ENCODE measurements around the gene RAB9A.

RAB9A gene

DNA sequence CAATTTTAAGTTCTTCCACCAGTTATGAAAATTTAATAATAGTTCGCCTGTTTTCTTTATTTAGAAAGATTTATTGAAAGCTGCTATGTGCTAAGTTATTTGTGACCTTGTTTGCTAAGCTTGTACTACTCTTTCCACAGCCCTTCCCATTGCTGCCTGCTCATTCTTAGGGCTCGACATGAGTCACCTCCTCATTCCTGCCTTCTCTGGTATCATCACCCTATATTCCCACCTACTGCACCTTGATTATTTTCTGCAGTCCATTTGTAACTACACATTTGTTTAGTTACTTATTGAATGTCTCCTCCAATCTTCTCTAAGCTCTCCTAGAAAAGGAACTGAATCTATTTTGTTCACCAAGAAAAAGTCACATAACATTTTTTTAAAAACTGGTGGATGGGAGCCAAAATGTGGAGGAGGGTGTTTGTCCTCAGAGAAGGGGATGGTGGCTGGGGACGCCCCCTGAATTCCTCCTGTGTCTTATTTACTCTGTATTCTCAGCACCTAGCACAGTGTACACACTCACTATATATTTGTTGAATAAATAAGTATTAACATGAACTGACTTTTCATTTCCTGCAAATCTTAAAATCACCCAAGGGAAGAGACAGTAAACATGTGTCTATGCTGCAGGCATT lies 3.7 kb upstream of the RAB9A start:
- H3K4me3 Mint-ChIP-seq = no peak overlapping the region
- peaks cover under 1% of the 10 kb centered on the region for H3K36me3 Mint-ChIP-seq (ENCODE audit: low read depth)
- H3K27me3 Mint-ChIP-seq = no peaks in the 10 kb centered on the region
- H3K9me3 Mint-ChIP-seq = no peaks in the 10 kb centered on the region
- peak overlapping the region; percentile 24 for H3K27ac Mint-ChIP-seq
- intact Hi-C loops (cut with micrococcal nuclease) = no loop called here
- H3K4me1 Mint-ChIP-seq (ENCODE audit: low read depth) = peaks cover 14% of the 10 kb centered on the region

DNA sequence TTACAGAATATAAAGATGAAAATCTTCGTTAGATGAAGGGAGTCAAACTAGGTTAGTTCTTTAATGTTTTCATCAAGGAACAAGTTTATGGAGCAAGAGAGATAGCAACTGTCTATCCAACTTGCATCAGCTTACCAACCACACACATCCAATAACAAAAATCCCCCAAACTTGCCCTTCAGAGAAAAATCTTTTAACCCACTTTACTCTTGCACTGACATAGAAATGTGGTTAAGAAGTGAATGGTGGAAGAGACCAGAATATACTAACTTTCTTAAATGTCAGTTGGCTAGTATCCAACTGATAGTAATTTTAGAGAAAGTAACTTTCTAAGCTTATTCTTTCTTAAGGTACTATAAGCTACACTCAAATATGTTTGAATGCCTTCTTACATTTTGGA lies 1.7 kb upstream of the RAB9A start:
- H3K4me1 Mint-ChIP-seq (ENCODE audit: low read depth) = peaks cover 29% of the 10 kb centered on the region
- H3K27me3 Mint-ChIP-seq = no peaks in the 10 kb centered on the region
- H3K27ac Mint-ChIP-seq = no peak overlapping the region
- intact Hi-C loops (cut with micrococcal nuclease) = no loop called here
- H3K36me3 Mint-ChIP-seq (ENCODE audit: low read depth) = peaks cover 8% of the 10 kb centered on the region
- H3K9me3 Mint-ChIP-seq = no peaks in the 10 kb centered on the region
- H3K4me3 Mint-ChIP-seq = no peak overlapping the region

DNA sequence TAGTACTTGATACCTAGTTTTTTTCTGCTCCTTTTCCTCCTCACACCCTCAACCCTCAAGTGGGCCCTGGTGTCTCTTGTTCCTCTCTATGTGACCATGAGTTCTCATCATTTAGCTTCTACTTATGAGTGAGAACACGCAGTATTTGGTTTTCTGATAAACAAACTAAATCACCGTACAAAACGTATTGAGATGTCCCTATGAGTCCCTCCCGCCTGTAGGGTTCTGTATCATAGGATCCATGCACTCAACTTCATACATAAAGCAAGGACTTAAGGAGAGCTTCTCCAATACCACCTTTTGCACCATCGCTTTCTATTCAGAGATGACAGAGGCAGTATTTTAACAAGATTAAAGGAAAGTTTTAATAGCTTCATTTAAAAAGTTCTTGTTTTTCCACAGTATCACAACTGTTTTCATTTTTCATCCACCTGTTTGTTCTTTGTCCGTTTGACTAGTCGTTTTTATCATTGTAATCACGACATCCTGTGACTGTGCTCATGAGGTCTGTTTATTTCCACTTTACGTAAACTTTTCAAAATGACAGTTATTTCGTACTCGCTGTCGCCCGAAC lies 457 bp upstream of the RAB9A start:
- H3K9me3 Mint-ChIP-seq = no peaks in the 10 kb centered on the region
- H3K36me3 Mint-ChIP-seq (ENCODE audit: low read depth) = peaks cover 8% of the 10 kb centered on the region
- no peaks in the 10 kb centered on the region for H3K27me3 Mint-ChIP-seq
- H3K4me1 Mint-ChIP-seq (ENCODE audit: low read depth) = peaks cover 41% of the 10 kb centered on the region
- peak overlapping the region; percentile 90 for H3K27ac Mint-ChIP-seq
- intact Hi-C loops (cut with micrococcal nuclease) = no loop called here
- peak overlapping the region; percentile 84 for H3K4me3 Mint-ChIP-seq

DNA sequence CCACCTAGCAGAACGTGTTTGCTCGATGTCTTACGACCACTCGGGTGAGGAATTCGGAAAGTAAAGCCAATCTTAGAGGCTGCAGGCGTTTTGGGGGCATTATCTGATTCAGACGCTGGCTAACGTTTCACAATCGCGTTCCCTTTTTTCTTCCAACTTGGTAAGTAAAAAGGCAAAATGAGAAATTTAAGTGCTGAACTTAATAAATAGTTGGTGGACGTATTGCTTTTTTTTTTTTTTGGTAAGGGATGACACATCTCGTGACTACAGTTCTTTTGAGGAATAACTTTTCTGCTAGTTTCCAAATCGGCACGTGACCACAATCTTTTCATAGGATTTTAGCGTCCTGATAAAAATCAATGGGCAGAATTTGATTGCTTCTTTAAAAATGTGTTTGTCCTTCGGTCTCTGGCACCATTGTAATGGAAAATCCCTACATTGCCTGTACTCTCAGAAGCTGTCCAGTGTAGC lies 848 bp downstream of the RAB9A start:
- Mint-ChIP-seq H3K4me3 (peak overlapping the region; percentile 84), H3K36me3 (ENCODE audit: low read depth) (peaks cover 8% of the 10 kb centered on the region), H3K9me3 (no peaks in the 10 kb centered on the region), H3K27me3 (no peaks in the 10 kb centered on the region), H3K27ac (peak overlapping the region; percentile 90), H3K4me1 (ENCODE audit: low read depth) (peaks cover 44% of the 10 kb centered on the region)
- intact Hi-C loops (cut with micrococcal nuclease) = no loop called here

DNA sequence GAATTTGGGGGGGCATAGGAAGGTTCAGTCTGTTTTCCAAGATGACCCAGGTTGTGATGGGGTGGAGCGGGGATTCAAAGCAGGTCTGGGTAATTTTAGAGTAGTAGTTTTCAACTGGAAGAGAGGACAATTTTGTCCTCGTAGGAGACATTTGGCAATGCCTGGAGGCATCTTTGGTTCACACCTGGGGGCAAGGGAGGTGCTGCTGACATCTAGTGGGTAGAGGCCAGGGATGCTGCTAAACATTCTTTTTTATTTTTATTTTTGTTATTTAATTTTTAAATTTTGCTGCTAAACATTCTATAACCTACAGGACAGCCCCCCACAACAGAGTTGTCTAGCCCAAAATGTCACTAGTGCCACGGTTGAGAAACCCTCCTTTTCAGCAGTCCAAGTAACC lies 1.9 kb downstream of the RAB9A start:
- Mint-ChIP-seq H3K36me3 (ENCODE audit: low read depth) (peaks cover 16% of the 10 kb centered on the region), H3K4me3 (peak overlapping the region; percentile 84), H3K27ac (peak overlapping the region; percentile 90), H3K4me1 (ENCODE audit: low read depth) (peaks cover 44% of the 10 kb centered on the region), H3K9me3 (no peaks in the 10 kb centered on the region), H3K27me3 (no peaks in the 10 kb centered on the region)
- intact Hi-C loops (cut with micrococcal nuclease) = no loop called here

DNA sequence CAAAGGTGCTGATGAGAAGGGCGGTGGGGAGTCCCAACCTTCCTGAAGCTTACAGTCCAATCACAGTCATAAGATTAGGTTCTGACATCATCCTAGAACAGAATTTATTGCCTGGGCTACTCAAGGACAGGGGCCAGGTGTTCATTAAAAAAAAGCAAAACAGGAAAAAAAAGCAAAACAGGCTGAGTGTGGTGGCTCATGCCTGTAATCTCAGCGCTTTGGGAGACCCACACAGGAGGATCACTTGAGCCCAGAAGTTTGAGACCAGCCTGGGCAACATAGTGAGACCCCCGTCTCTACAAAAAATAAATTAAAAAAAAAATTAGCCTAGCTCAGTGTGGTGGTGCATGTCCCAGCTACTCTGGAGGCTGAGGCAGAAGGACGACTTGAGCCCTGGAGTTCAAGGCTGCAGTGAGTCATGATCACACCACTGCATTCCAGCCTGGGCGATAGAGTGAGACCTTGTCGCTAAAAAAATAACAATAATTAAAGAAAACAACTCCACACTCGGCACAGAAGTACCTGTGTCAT lies 3.0 kb downstream of the RAB9A start:
- Mint-ChIP-seq H3K36me3 (ENCODE audit: low read depth) (peaks cover 16% of the 10 kb centered on the region), H3K27me3 (no peaks in the 10 kb centered on the region), H3K27ac (no peak overlapping the region), H3K9me3 (no peaks in the 10 kb centered on the region), H3K4me1 (ENCODE audit: low read depth) (peaks cover 50% of the 10 kb centered on the region), H3K4me3 (no peak overlapping the region)
- intact Hi-C loops (cut with micrococcal nuclease) = no loop called here

DNA sequence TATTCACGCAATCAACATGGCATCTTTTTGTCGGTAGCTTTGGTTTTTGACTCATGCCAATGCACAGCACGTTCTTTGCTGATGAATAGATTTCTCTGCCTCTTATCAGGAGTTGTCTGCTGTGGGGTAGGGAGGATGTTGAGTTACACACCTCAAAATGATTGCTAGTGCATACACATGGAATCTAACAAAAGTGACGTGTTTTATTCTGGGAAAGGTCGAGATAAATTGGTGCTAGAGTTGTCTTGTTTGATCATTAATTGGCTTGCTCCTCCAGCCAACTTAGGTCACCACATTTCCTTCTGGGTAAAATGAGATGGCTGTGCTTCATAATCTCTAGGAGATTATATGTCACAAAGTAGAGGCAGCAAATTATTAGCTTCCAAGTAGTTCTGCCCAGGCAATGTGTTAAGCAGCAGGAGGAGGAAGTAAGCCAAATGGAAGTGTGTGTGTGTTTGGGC lies 3.9 kb downstream of the RAB9A start:
- peaks cover 56% of the 10 kb centered on the region for H3K4me1 Mint-ChIP-seq (ENCODE audit: low read depth)
- intact Hi-C loops (cut with micrococcal nuclease) = no loop called here
- H3K27me3 Mint-ChIP-seq = no peaks in the 10 kb centered on the region

DNA sequence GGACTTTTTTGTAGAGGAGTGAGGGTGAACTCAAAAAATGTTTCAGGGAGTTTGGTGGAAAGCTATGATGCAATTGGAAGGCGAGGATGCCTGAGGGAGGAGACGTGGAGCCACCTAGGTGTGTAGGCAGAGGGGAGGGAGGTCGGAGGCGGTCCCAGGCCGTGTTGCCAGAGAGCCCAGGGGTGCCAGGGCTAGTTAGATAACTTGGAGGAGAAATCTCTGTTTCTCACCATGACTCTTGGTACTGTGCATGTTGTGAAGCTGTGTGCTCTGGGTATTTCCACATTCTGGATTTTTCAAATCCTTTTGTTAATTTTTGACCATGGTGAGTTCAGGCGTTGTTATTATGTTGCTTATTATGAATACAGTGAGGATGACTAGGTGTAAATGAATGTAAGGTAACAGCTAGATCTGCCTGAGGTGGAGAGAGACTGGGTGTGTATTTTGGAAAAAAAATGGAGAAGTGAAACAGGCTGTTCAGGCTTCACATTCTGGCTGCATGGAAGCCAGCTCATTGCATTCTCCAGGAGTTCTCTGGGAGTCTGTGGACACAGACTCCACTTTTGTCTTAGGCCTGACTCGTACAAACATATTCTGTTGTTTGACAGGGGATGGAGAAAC lies 4.5 kb downstream of the RAB9A start:
- H3K4me1 Mint-ChIP-seq (ENCODE audit: low read depth) = peaks cover 56% of the 10 kb centered on the region
- intact Hi-C loops (cut with micrococcal nuclease) = no loop called here

More for the DNA sequence above, 3.9 kb downstream of the RAB9A start:
- Mint-ChIP-seq H3K27ac (peak overlapping the region; percentile 71), H3K4me3 (peak overlapping the region; percentile 28), H3K9me3 (no peaks in the 10 kb centered on the region), H3K36me3 (ENCODE audit: low read depth) (peaks cover 16% of the 10 kb centered on the region)

DNA sequence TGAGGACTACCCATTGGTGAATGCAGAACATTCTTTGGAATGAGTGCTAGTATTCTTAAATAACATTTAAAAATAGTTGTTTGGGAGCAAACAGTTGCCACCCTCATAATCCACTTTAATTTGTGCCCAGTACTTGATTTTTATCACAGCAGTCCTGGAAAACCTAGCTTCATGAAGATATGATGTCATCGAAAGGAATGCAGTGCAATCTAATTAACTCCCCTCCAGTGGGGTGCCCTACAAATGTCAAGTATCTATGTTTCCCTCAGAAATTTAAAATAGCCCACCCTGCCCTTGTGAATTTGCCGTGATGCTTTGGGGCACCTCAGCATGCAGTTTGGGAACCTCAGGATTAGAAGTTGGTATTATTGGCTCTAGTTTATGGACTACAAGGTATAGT lies 5.4 kb downstream of the RAB9A start:
- Mint-ChIP-seq H3K4me3 (no peak overlapping the region), H3K27ac (no peak overlapping the region)

More for the DNA sequence above, 4.5 kb downstream of the RAB9A start:
- H3K9me3 Mint-ChIP-seq = no peaks in the 10 kb centered on the region
- peak overlapping the region; percentile 71 for H3K27ac Mint-ChIP-seq
- H3K36me3 Mint-ChIP-seq (ENCODE audit: low read depth) = peaks cover 16% of the 10 kb centered on the region
- H3K27me3 Mint-ChIP-seq = no peaks in the 10 kb centered on the region
- peak overlapping the region; percentile 28 for H3K4me3 Mint-ChIP-seq

DNA sequence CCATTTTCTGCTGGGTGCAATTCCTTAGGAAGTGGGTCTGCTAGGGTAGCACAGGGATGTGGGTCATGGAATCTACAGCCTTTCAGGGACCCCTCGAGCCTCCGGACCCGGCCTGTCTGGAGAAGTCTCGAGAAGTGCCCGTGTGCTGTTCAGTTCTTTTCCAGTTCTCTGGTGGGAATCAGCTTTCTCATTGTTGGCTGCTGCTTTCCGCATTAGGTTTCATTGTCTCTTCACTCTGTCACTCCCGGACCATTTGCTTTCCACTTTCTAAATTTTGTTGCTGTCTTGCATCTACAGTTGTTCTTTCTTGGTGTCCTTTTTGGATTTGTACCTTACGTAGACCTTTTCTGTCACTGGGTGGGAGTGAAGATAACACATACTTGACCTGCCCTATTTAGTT lies 6.1 kb downstream of the RAB9A start:
- Mint-ChIP-seq H3K27ac (no peak overlapping the region), H3K4me1 (ENCODE audit: low read depth) (peaks cover 64% of the 10 kb centered on the region), H3K27me3 (no peaks in the 10 kb centered on the region), H3K9me3 (no peaks in the 10 kb centered on the region), H3K36me3 (ENCODE audit: low read depth) (peaks cover 16% of the 10 kb centered on the region), H3K4me3 (no peak overlapping the region)
- intact Hi-C loops (cut with micrococcal nuclease) = loop anchor here (5.0 kb wide), 2 partner anchors 33 to 37 kb away; partner anchors contain the start of genes OFD1 and TRAPPC2

More for the DNA sequence above, 5.4 kb downstream of the RAB9A start:
- intact Hi-C loops (cut with micrococcal nuclease) = no loop called here
- Mint-ChIP-seq H3K9me3 (no peaks in the 10 kb centered on the region), H3K36me3 (ENCODE audit: low read depth) (peaks cover 16% of the 10 kb centered on the region), H3K4me1 (ENCODE audit: low read depth) (peaks cover 62% of the 10 kb centered on the region), H3K27me3 (no peaks in the 10 kb centered on the region)

DNA sequence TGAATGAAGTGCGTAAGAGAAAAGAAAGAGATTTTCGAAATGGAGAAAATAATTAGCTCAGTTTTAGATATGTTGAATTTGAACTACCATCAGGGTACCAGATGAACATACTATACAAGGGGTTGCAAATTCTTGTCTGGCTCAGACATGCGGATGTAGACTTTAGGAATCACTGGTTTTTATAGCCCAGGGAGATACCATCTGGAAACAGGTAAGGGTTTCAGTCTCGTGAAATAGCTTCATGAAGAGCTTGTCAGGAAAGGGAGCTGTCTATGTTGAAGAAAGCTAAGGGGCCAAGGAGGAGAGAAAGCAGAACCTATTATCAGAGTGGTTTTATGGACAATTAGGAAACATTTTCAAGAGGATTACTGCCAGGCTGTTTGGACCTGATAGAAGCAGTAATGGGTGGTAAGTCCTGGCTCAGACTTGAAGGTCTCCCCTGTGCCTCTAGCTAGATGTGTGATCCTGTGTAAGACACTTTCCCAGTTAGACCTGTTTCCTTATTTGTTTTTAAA lies 6.7 kb downstream of the RAB9A start:
- Mint-ChIP-seq H3K27ac (no peak overlapping the region), H3K4me1 (ENCODE audit: low read depth) (peaks cover 59% of the 10 kb centered on the region), H3K4me3 (no peak overlapping the region), H3K9me3 (no peaks in the 10 kb centered on the region), H3K27me3 (no peaks in the 10 kb centered on the region), H3K36me3 (ENCODE audit: low read depth) (peaks cover 11% of the 10 kb centered on the region)
- intact Hi-C loops (cut with micrococcal nuclease) = loop anchor here (5.0 kb wide), 2 partner anchors 33 to 37 kb away; partner anchors contain the start of genes OFD1 and TRAPPC2

DNA sequence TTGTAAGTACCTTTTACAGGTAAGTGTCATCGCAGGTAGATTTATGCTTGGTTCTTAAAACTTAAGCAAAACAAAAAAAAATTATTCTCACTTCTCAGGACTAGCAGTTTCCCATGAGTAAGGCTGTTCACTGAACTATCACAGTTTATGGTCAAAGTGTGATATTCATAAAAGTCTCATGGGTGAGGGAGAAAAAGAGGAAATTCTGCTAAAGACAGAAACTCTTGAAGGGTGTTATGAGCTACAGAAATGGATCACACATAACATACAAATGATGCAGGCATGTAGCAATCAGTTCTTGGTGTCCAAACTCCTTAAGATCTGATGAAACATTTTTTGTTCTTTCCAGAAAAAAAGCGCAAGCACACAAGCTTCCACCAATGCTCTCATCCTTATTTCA lies 8.5 kb downstream of the RAB9A start:
- H3K4me3 Mint-ChIP-seq = no peak overlapping the region
- H3K27ac Mint-ChIP-seq = no peak overlapping the region
- peaks cover 20% of the 10 kb centered on the region for H3K36me3 Mint-ChIP-seq (ENCODE audit: low read depth)
- H3K9me3 Mint-ChIP-seq = no peaks in the 10 kb centered on the region
- H3K27me3 Mint-ChIP-seq = no peaks in the 10 kb centered on the region
- intact Hi-C loops (cut with micrococcal nuclease) = loop anchor here (5.0 kb wide), 2 partner anchors 35 kb away; partner anchors contain the start of genes OFD1 and TRAPPC2
- H3K4me1 Mint-ChIP-seq (ENCODE audit: low read depth) = peaks cover 59% of the 10 kb centered on the region

DNA sequence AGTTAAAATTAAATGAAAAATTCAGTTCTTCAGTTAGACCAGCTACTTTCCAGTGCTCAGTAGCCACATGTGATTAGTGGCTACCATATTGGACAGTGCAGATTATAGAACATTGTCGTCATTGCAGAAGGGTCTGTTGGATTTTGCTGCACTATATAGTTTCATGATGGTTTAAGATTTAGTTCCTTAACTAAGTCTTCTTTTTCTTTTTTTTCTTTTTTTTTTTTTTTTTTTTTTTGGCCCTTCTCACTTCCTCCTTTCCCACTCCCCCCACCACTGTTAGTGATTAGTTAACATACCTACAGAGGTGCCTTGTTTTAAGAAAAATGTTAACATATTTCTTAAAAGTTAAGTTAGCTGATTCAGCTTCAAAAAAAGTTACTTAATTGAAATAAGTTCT lies 9.0 kb downstream of the RAB9A start:
- Mint-ChIP-seq H3K4me1 (ENCODE audit: low read depth) (peaks cover 54% of the 10 kb centered on the region), H3K9me3 (no peaks in the 10 kb centered on the region), H3K4me3 (no peak overlapping the region), H3K36me3 (ENCODE audit: low read depth) (peaks cover 21% of the 10 kb centered on the region), H3K27me3 (no peaks in the 10 kb centered on the region), H3K27ac (no peak overlapping the region)
- intact Hi-C loops (cut with micrococcal nuclease) = loop anchor here (5.0 kb wide), 2 partner anchors 34 to 36 kb away; partner anchors contain the start of genes OFD1 and TRAPPC2

DNA sequence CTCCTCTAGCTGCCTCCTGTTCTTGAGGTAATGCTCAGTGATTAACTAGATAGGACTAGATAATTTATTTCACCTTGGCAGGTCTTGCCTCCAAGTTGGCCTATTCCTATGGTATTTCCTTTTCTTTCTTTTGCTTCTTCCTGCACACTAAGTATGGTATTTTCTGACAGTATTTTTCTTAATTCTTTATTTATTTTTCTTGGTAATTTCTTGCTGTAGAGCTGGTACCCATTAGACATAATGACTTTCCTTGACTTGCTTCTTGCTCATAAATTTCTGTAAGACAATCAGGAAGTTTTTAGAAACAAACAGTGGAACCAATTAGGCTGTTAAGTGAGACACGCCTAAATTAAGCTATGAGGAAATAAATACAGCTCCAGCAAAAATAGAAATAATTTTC lies 9.5 kb downstream of the RAB9A start:
- Mint-ChIP-seq H3K4me3 (no peak overlapping the region), H3K9me3 (no peaks in the 10 kb centered on the region), H3K27me3 (no peaks in the 10 kb centered on the region), H3K36me3 (ENCODE audit: low read depth) (peaks cover 21% of the 10 kb centered on the region), H3K27ac (no peak overlapping the region), H3K4me1 (ENCODE audit: low read depth) (peaks cover 50% of the 10 kb centered on the region)
- intact Hi-C loops (cut with micrococcal nuclease) = loop anchor here (5.0 kb wide), 2 partner anchors 34 to 36 kb away; partner anchors contain the start of genes OFD1 and TRAPPC2

Data from dendritic cell treated with granulocyte-macrophage colony-stimulating factor and Interleukin-4, amounts not matched to agents 40 ng/mL and 50 ng/mL, for 4 days (primary cell).